ENCODE data around the gene TGM5.

TGM5 gene

DNA sequence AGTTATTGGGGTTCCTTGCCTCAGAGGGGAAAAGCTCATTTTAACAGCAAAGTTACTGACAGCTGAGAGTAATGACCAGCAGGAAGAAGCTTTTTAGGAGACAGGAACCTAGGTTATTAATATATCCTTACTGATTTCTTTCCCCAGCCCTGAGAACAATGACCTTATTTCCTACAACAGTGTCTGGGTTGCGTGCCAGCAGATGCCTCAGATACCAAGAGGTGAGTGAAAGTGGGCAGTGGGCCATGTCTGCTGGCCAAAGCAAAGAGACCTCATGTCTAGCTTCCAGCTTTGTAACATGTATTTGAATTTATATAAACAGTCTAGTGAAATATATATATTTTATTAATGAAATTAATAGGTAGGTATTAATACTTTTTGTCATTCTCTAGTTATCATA, 76.5 kb downstream of the TGM5 start:
- Histone ChIP-seq H3K27ac (ENCODE audit: low read depth, low read length) (no peak overlapping the region), H3K27me3 (ENCODE audit: control insufficient read depth, insufficient read depth, low read length) (no peaks in the 10 kb centered on the region), H3K4me3 (ENCODE audit: low read length) (no peak overlapping the region), H3K36me3 (ENCODE audit: control insufficient read depth, insufficient read depth, low read length) (peaks cover 34% of the 10 kb centered on the region), H3K9ac (ENCODE audit: low read length) (no peak overlapping the region), H3K4me1 (ENCODE audit: control insufficient read depth, insufficient read depth, low read length) (peaks cover 3% of the 10 kb centered on the region)

GRCh38 chr15:43189296-43189695, 77.4 kb downstream of the TGM5 start:
- peaks cover 3% of the 10 kb centered on the region for H3K4me1 ChIP-seq (ENCODE audit: control insufficient read depth, insufficient read depth, low read length)
- no peaks in the 10 kb centered on the region for H3K27me3 ChIP-seq (ENCODE audit: control insufficient read depth, insufficient read depth, low read length)
- peaks cover 31% of the 10 kb centered on the region for H3K36me3 ChIP-seq (ENCODE audit: control insufficient read depth, insufficient read depth, low read length)
- H3K27ac ChIP-seq (ENCODE audit: low read depth, low read length) = no peak overlapping the region
- no peak overlapping the region for H3K9ac ChIP-seq (ENCODE audit: low read length)
- H3K4me3 ChIP-seq (ENCODE audit: low read length) = no peak overlapping the region

DNA sequence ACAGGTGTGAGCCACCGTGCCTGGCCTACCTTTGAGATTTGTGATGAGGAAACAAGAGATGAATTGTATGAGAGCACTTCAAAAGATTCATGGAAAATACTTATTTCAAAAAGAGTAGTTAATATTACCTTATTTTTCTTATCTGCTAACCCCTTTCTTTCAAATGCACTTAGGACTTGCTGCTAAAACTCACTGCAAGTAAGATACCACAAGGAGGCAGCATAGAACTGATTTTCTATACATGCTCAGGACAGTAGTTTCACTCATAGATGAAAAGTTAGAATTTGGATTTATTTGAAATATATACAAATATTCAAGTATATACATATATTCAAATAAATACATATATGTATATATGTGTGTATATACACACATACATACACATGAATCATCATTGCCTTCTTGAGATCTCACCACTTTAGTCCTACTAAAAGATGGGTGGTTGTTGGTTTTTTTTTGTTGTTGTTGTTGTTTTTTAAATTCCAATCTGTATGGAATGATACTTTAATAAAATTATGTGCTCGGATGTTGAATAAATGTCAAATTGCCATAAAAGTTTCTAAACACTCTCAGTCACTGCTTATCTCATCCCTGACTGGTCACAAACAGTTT, 79.1 kb downstream of the TGM5 start:
- Histone ChIP-seq H3K4me1 (ENCODE audit: control insufficient read depth, insufficient read depth, low read length) (peaks cover 3% of the 10 kb centered on the region), H3K9ac (ENCODE audit: low read length) (no peak overlapping the region), H3K4me3 (ENCODE audit: low read length) (no peak overlapping the region), H3K27ac (ENCODE audit: low read depth, low read length) (no peak overlapping the region), H3K36me3 (ENCODE audit: control insufficient read depth, insufficient read depth, low read length) (peaks cover 31% of the 10 kb centered on the region), H3K27me3 (ENCODE audit: control insufficient read depth, insufficient read depth, low read length) (no peaks in the 10 kb centered on the region)

DNA sequence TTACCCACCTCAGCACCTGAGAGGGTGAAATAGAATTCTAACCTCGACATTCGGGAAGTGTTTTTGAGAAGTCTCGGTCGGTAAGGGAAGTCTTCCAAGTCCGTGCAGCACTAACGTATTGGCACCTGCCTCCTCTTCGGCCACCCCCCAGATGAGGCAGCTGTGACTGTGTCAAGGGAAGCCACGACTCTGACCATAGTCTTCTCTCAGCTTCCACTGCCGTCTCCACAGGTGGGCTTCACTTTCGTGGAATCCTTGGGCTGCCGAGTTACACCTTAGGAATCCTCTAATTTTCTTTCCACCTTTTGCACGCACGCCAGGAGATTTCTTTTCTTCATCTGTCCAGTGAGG, 80.8 kb downstream of the TGM5 start:
- Histone ChIP-seq H3K36me3 (ENCODE audit: control insufficient read depth, insufficient read depth, low read length) (peaks cover 20% of the 10 kb centered on the region), H3K4me1 (ENCODE audit: control insufficient read depth, insufficient read depth, low read length) (peaks cover 3% of the 10 kb centered on the region), H3K27ac (ENCODE audit: low read depth, low read length) (peak overlapping the region; percentile 76), H3K27me3 (ENCODE audit: control insufficient read depth, insufficient read depth, low read length) (no peaks in the 10 kb centered on the region), H3K4me3 (ENCODE audit: low read length) (peak overlapping the region; percentile 99), H3K9ac (ENCODE audit: low read length) (peak overlapping the region; percentile 87)

DNA sequence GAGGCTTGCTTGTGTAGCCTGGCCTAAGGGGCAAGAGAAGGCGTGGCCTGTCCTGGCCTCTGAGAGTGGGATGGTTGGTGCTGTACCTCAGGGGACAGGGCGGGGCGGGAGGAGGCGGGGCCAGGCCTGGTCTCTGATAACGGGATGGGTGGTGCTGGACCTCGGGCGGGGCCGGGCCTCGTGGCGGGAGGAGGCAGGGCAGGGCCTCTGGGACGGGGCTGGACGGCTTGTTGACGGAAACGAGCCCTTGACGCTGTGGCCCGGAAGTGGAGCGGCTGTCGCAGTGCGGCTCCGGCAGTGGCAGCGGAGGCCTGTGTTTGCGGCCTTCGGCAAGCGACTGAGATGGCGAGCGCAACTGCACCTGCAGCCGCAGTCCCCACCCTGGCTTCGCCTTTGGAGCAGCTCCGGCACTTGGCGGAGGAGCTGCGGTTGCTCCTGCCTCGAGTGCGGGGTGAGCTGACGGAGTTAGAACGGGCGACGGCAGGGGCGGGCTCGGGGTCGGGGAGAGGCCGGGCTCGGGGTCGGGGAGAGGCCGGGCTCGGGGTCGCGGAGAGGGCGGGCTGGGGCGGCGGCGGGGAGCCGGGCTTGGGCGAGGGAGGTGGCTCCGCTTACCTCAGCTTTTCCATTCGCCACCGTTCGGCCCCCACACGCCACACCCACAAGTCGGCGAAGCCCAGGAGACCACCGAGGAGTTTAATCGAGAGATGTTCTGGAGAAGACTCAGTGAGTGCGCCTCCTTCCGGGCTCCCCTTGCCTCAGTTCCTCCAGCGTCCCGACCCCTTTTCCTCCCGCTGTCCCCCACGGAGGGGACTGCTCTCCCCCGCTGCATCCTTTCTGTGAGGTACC, 81.3 kb downstream of the TGM5 start, which contains the start of gene CCNDBP1:
CCNDBP1 (plus strand) TSS at position 247 of the 846 bp plus-strand sequence; CDS start at position 343, 96 bp downstream.
- Histone ChIP-seq H3K4me1 (ENCODE audit: control insufficient read depth, insufficient read depth, low read length) (peaks cover 3% of the 10 kb centered on the region), H3K27me3 (ENCODE audit: control insufficient read depth, insufficient read depth, low read length) (no peaks in the 10 kb centered on the region), H3K36me3 (ENCODE audit: control insufficient read depth, insufficient read depth, low read length) (peaks cover 14% of the 10 kb centered on the region), H3K9ac (ENCODE audit: low read length) (peak within 1 kb of the TSS; percentile 96), H3K27ac (ENCODE audit: low read depth, low read length) (peak within 1 kb of the TSS; percentile 76), H3K4me3 (ENCODE audit: low read length) (peak within 1 kb of the TSS; percentile 99)

GRCh38 chr15:43184407-43185124, 82.2 kb downstream of the TGM5 start:
- peaks cover 8% of the 10 kb centered on the region for H3K36me3 ChIP-seq (ENCODE audit: control insufficient read depth, insufficient read depth, low read length)
- H3K27me3 ChIP-seq (ENCODE audit: control insufficient read depth, insufficient read depth, low read length) = no peaks in the 10 kb centered on the region
- peak overlapping the region; percentile 99 for H3K4me3 ChIP-seq (ENCODE audit: low read length)
- peaks cover 3% of the 10 kb centered on the region for H3K4me1 ChIP-seq (ENCODE audit: control insufficient read depth, insufficient read depth, low read length)
- H3K9ac ChIP-seq (ENCODE audit: low read length) = no peak overlapping the region
- peak overlapping the region; percentile 76 for H3K27ac ChIP-seq (ENCODE audit: low read depth, low read length)

DNA sequence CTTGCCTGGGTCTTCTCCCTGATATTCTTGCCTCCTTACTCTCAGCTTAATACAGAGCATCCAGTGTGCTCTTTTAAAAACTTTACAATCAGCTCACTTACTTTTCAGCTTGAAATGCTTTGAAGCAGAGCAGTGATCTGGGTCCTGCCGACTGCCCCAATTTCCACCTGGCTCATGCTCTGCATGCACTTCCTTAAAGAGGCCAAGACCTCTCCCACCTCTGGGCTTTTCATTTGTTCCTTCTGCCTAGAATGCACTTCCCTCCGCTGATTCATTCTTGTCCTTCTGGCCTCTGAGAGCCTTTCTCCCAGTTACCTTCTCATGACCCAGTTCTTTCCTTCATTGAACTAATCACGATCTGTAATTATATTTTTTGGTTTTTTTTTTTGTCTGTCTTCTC, 83.5 kb downstream of the TGM5 start:
- Histone ChIP-seq H3K36me3 (ENCODE audit: control insufficient read depth, insufficient read depth, low read length) (peaks cover 7% of the 10 kb centered on the region), H3K27ac (ENCODE audit: low read depth, low read length) (no peak overlapping the region), H3K27me3 (ENCODE audit: control insufficient read depth, insufficient read depth, low read length) (no peaks in the 10 kb centered on the region), H3K9ac (ENCODE audit: low read length) (no peak overlapping the region), H3K4me1 (ENCODE audit: control insufficient read depth, insufficient read depth, low read length) (peaks cover 3% of the 10 kb centered on the region), H3K4me3 (ENCODE audit: low read length) (no peak overlapping the region)

Measured in rectal smooth muscle tissue (tissue), 1 donor.